ENCODE results near the gene TRPC5OS. TPM values are rescaled to one million over a fixed set of nuclear protein-coding genes. Genes with fewer than 3 reads are reported as not detected.

The TRPC5OS gene
- total and polyA plus RNA-seq, 4 donors = 0.02 TPM; not detected in 3

GRCh38 chrX:111868726-111869638, 7.0 kb upstream of the TRPC5OS start:
- H3K9me3 ChIP-seq (ENCODE audit: control insufficient read depth in 4 of 4, low read length in 3 of 4) = no peaks in the 10 kb centered on the region
- H3K9ac ChIP-seq (ENCODE audit: low read depth in 1 of 2, low read length in 2 of 2) = no peak overlapping the region
- H3K36me3 ChIP-seq (ENCODE audit: control insufficient read depth in 4 of 4, insufficient read depth in 3 of 4, low read depth in 1 of 4, low read length in 3 of 4) = no peaks in the 10 kb centered on the region
- no peaks in the 10 kb centered on the region for H3K27me3 ChIP-seq (ENCODE audit: control insufficient read depth in 4 of 4, insufficient read depth in 4 of 4, low read length in 3 of 4)
- no peak overlapping the region for H3K27ac ChIP-seq (ENCODE audit: low read depth in 1 of 2, low read length in 2 of 2)
- 46% methylated on average over 5 of the region's 5 CpGs for WGBS
- no peak overlapping the region for H3K4me3 ChIP-seq (ENCODE audit: low read depth in 1 of 3, low read length in 3 of 3)
- no peak for DNase-seq (ENCODE audit: low spot score)
- no peak for TF ChIP-seq HNF4A (conservative IDR thresholded peaks at IDR 0.05)
- peak; percentile 14 for TF ChIP-seq YY1 (IDR thresholded peaks at IDR 0.05)
- H3K4me1 ChIP-seq (ENCODE audit: control insufficient read depth in 4 of 4, insufficient read depth in 4 of 4, low read length in 3 of 4) = peaks cover 0 to 6% (median 1%) of the 10 kb centered on the region in 4 donors

GRCh38 chrX:111869639-111870034, 6.3 kb upstream of the TRPC5OS start:
- no peaks in the 10 kb centered on the region for H3K9me3 ChIP-seq (ENCODE audit: control insufficient read depth in 4 of 4, low read length in 3 of 4)
- no peak overlapping the region for H3K27ac ChIP-seq (ENCODE audit: low read depth in 1 of 2, low read length in 2 of 2)
- WGBS = 17% methylated on average over 1 of the region's 1 CpG
- no peak for DNase-seq (ENCODE audit: low spot score)
- H3K36me3 ChIP-seq (ENCODE audit: control insufficient read depth in 4 of 4, insufficient read depth in 3 of 4, low read depth in 1 of 4, low read length in 3 of 4) = no peaks in the 10 kb centered on the region
- H3K4me3 ChIP-seq (ENCODE audit: low read depth in 1 of 3, low read length in 3 of 3) = no peak overlapping the region
- H3K27me3 ChIP-seq (ENCODE audit: control insufficient read depth in 4 of 4, insufficient read depth in 4 of 4, low read length in 3 of 4) = no peaks in the 10 kb centered on the region
- peaks cover 0 to 6% (median 1%) of the 10 kb centered on the region in 4 donors for H3K4me1 ChIP-seq (ENCODE audit: control insufficient read depth in 4 of 4, insufficient read depth in 4 of 4, low read length in 3 of 4)
- no peak overlapping the region for H3K9ac ChIP-seq (ENCODE audit: low read depth in 1 of 2, low read length in 2 of 2)
- peak; percentile 79 to 91 for TF ChIP-seq RAD21 (IDR thresholded peaks at IDR 0.05)
- no peak for TF ChIP-seq ZBTB33 (IDR thresholded peaks at IDR 0.05)
- TF ChIP-seq TAF1 (conservative IDR thresholded peaks at IDR 0.05) = no peak
- TF ChIP-seq CTCF (IDR thresholded peaks at IDR 0.05; ENCODE audit: low read depth, low read length, missing input control) = peak; percentile 68

GRCh38 chrX:111874241-111874640, 1.7 kb upstream of the TRPC5OS start:
- Histone ChIP-seq H3K4me3 (ENCODE audit: low read depth in 1 of 3, low read length in 3 of 3) (no peak overlapping the region), H3K27me3 (ENCODE audit: control insufficient read depth in 4 of 4, insufficient read depth in 4 of 4, low read length in 3 of 4) (no peaks in the 10 kb centered on the region), H3K9me3 (ENCODE audit: control insufficient read depth in 4 of 4, low read length in 3 of 4) (no peaks in the 10 kb centered on the region), H3K36me3 (ENCODE audit: control insufficient read depth in 4 of 4, insufficient read depth in 3 of 4, low read depth in 1 of 4, low read length in 3 of 4) (no peaks in the 10 kb centered on the region), H3K27ac (ENCODE audit: low read depth in 1 of 2, low read length in 2 of 2) (no peak overlapping the region), H3K9ac (ENCODE audit: low read depth in 1 of 2, low read length in 2 of 2) (no peak overlapping the region), H3K4me1 (ENCODE audit: control insufficient read depth in 4 of 4, insufficient read depth in 4 of 4, low read length in 3 of 4) (peaks cover 0 to 1% (median 0%) of the 10 kb centered on the region in 4 donors)
- 92% methylated on average over 3 of the region's 3 CpGs for WGBS
- no peak for DNase-seq (ENCODE audit: low spot score)
- no peak for TF ChIP-seq YY1 (IDR thresholded peaks at IDR 0.05)
- no peak for TF ChIP-seq GABPA (IDR thresholded peaks at IDR 0.05 in 1 of 2, conservative IDR thresholded peaks at IDR 0.05 in 1 of 2)
- TF ChIP-seq ATF3 (IDR thresholded peaks at IDR 0.05) = no peak
- no peak for TF ChIP-seq JUND (IDR thresholded peaks at IDR 0.05)
- no peak for TF ChIP-seq RXRA (IDR thresholded peaks at IDR 0.05)
- no peak for TF ChIP-seq TAF1 (conservative IDR thresholded peaks at IDR 0.05)
- TF ChIP-seq CTCF (IDR thresholded peaks at IDR 0.05; ENCODE audit: low read depth, low read length, missing input control) = no peak
- no peak for TF ChIP-seq ZBTB33 (IDR thresholded peaks at IDR 0.05)
- no peak for TF ChIP-seq MAX (IDR thresholded peaks at IDR 0.05)
- no peak for TF ChIP-seq REST (IDR thresholded peaks at IDR 0.05)

Data from liver (tissue), 9 donors.